Gastrocnemius medialis (tissue), 4 donors: ENCODE data around the gene PTPRM. TPM values are rescaled to one million over a fixed set of nuclear protein-coding genes. Genes with fewer than 3 reads are reported as not detected.

Source experiments
- ATAC-seq, 2 donors: fragments of 150-250 bp; one replicate each; pipeline ENCODE4 v1.9.1; 2016
- DNase-seq, 2 donors: peaks; one replicate each; pipeline ENCODE4 v3.0.0-alpha.2; 2019
- H3K27ac ChIP-seq, 4 donors: fragments of 200-600 bp; sonication (generic); 1 replicate in 1 of 4; 2 replicates in 3 of 4; pipeline ENCODE4 v1.5.1; 2016 to 2018; ENCODE audit warnings: mild to moderate bottlenecking in 2 of 4, moderate library complexity in 1 of 4
- H3K27me3 ChIP-seq, 3 donors: fragments of 200-600 bp; sonication (generic) in 2 of 3; 1 replicate in 1 of 3; 2 replicates in 2 of 3; pipeline versions ENCODE4 v1.5.1 to v1.6.0; 2016 to 2019; ENCODE audit warnings: mild to moderate bottlenecking in 1 of 3, moderate library complexity in 1 of 3
- H3K36me3 ChIP-seq, 2 donors: fragments of 200-600 bp; sonication (generic) in 1 of 2; one replicate each; pipeline ENCODE4 v1.5.1; 2017 to 2018
- H3K4me1 ChIP-seq, 2 donors: fragments of 200-600 bp; sonication (generic) in 1 of 2; one replicate each; pipeline ENCODE4 v1.5.1; 2016 to 2017; ENCODE audit warnings: mild to moderate bottlenecking in 2 of 2
- H3K4me3 ChIP-seq, 4 donors: fragments of 200-600 bp; sonication (generic) in 3 of 4; 1 replicate in 1 of 4; 2 replicates in 3 of 4; pipeline ENCODE4 v1.5.1; 2016 to 2019; ENCODE audit warnings: mild to moderate bottlenecking in 2 of 4
- H3K9me3 ChIP-seq, 3 donors: fragments of 200-600 bp; sonication (generic) in 2 of 3; 1 replicate in 1 of 3; 2 replicates in 2 of 3; pipeline ENCODE4 v1.5.1; 2016 to 2019
- CTCF ChIP-seq, 5 experiments: fragments of 450-650 bp in 3 of 5; fragments of 200-600 bp in 2 of 5; sonication (generic) in 2 of 5; IDR thresholded peaks in 4 of 5; conservative IDR thresholded peaks in 1 of 5; 1 replicate in 4 of 5; 2 replicates in 1 of 5; pipeline ENCODE4 v1.5.1; 2016 to 2019; ENCODE audit warnings: antibody characterized with exemption in 5 of 5, mild to moderate bottlenecking in 3 of 5, moderate library complexity in 3 of 5
- POLR2A ChIP-seq, 2 donors: fragments of 450-650 bp; IDR thresholded peaks; one replicate each; pipeline ENCODE4 v1.6.1; 2017; ENCODE audit warnings: antibody characterized with exemption in 2 of 2, mild to moderate bottlenecking in 2 of 2, moderate library complexity in 2 of 2
- in situ Hi-C, 4 donors: fragments of 200-750 bp; cut with MboI; loops; one replicate each; pipeline versions ENCODE4 v1.15.0 to v1.8.0; 2017; ENCODE audit warnings: low sequenced_read_pairs in 4 of 4
- intact Hi-C: fragments of 100-400 bp; cut with DNase I; formaldehyde crosslinking; loops from one replicate; pipeline ENCODE4 v1.15.1; 2023; ENCODE audit warnings: low total_unique reads
- total RNA-seq, 4 donors: library from RNA; depleted of rRNA; stranded (reverse); fragments of >200 nt; gene quantifications; one replicate each; pipeline versions ENCODE4 v1.1.0 to v1.2.3, GENCODE V29; 2016

Gene PTPRM
- total RNA-seq, 4 donors from 2014 or later: 52.6 to 79.3 (median 63.8) TPM

GRCh38 chr18:7678801-7679200 is 111.7 kb downstream of the PTPRM start:
- Histone ChIP-seq H3K27ac (no peak overlapping the region), H3K4me1 (peaks cover 39 to 62% of the 10 kb centered on the region in 2 donors), H3K4me3 (no peak overlapping the region), H3K27me3 (no peaks in the 10 kb centered on the region), H3K9me3 (no peaks in the 10 kb centered on the region), H3K36me3 (no peaks in the 10 kb centered on the region)
- in situ Hi-C loops (no loop called here), intact Hi-C loops (no loop called here)
- no peak for ATAC-seq
- TF ChIP-seq POLR2A (IDR thresholded peaks at IDR 0.05) (no peak), CTCF (IDR thresholded peaks at IDR 0.05 in 4 of 5, conservative IDR thresholded peaks at IDR 0.05 in 1 of 5) (no peak)
- DNase-seq: no peak

- H3K4me1 ChIP-seq: peaks cover 45 to 69% of the 10 kb centered on the region in 2 donors
- no peaks in the 10 kb centered on the region for H3K9me3 ChIP-seq
- in situ Hi-C loops: no loop called here
- TF ChIP-seq POLR2A (IDR thresholded peaks at IDR 0.05) (no peak), CTCF (IDR thresholded peaks at IDR 0.05 in 4 of 5, conservative IDR thresholded peaks at IDR 0.05 in 1 of 5) (no peak)
- H3K27ac ChIP-seq: no peak overlapping the region
- H3K27me3 ChIP-seq: no peaks in the 10 kb centered on the region
- H3K4me3 ChIP-seq: no peak overlapping the region
- no peak for DNase-seq
- ATAC-seq: no peak
- no peaks in the 10 kb centered on the region for H3K36me3 ChIP-seq
- intact Hi-C loops: no loop called here
These were observed 114.2 kb downstream of the PTPRM start for GRCh38 chr18:7681298-7681697.

- Histone ChIP-seq H3K27ac (no peak overlapping the region), H3K4me1 (peaks cover 35 to 63% of the 10 kb centered on the region in 2 donors), H3K9me3 (no peaks in the 10 kb centered on the region), H3K27me3 (no peaks in the 10 kb centered on the region), H3K4me3 (no peak overlapping the region), H3K36me3 (no peaks in the 10 kb centered on the region)
- intact Hi-C loops (no loop called here), in situ Hi-C loops (no loop called here)
- ATAC-seq: no peak
- no peak for TF ChIP-seq POLR2A (IDR thresholded peaks at IDR 0.05)
- no peak for TF ChIP-seq CTCF (IDR thresholded peaks at IDR 0.05 in 4 of 5, conservative IDR thresholded peaks at IDR 0.05 in 1 of 5)
- DNase-seq: no peak
These were observed 115.2 kb downstream of the PTPRM start for GRCh38 chr18:7682321-7682720.

GRCh38 chr18:7683753-7684152 is 116.6 kb downstream of the PTPRM start:
- no peak overlapping the region for H3K4me3 ChIP-seq
- DNase-seq (no peak), ATAC-seq (peak in 1 of 2 donors; percentile 42)
- H3K9me3 ChIP-seq: no peaks in the 10 kb centered on the region
- no peaks in the 10 kb centered on the region for H3K27me3 ChIP-seq
- TF ChIP-seq CTCF (IDR thresholded peaks at IDR 0.05 in 4 of 5, conservative IDR thresholded peaks at IDR 0.05 in 1 of 5) (no peak), POLR2A (IDR thresholded peaks at IDR 0.05) (no peak)
- in situ Hi-C loops: no loop called here
- H3K36me3 ChIP-seq: no peaks in the 10 kb centered on the region
- peaks cover 27 to 52% of the 10 kb centered on the region in 2 donors for H3K4me1 ChIP-seq
- intact Hi-C loops: no loop called here
- H3K27ac ChIP-seq: no peak overlapping the region

GRCh38 chr18:7684357-7684756 is 117.2 kb downstream of the PTPRM start:
- no peak for ATAC-seq
- Histone ChIP-seq H3K4me1 (peaks cover 33 to 56% of the 10 kb centered on the region in 2 donors), H3K27ac (no peak overlapping the region), H3K36me3 (no peaks in the 10 kb centered on the region), H3K27me3 (no peaks in the 10 kb centered on the region), H3K4me3 (no peak overlapping the region), H3K9me3 (no peaks in the 10 kb centered on the region)
- DNase-seq: no peak
- in situ Hi-C loops: no loop called here
- intact Hi-C loops: no loop called here
- TF ChIP-seq POLR2A (IDR thresholded peaks at IDR 0.05) (no peak), CTCF (IDR thresholded peaks at IDR 0.05 in 4 of 5, conservative IDR thresholded peaks at IDR 0.05 in 1 of 5) (no peak)
